ENCODE data around the gene SPATC1L.
"Not testable (repeated sequence)": the region's sequence is repeated elsewhere in the genome, so short reads cannot be mapped to it uniquely, and the experiment has no call there.

Gene SPATC1L

DNA sequence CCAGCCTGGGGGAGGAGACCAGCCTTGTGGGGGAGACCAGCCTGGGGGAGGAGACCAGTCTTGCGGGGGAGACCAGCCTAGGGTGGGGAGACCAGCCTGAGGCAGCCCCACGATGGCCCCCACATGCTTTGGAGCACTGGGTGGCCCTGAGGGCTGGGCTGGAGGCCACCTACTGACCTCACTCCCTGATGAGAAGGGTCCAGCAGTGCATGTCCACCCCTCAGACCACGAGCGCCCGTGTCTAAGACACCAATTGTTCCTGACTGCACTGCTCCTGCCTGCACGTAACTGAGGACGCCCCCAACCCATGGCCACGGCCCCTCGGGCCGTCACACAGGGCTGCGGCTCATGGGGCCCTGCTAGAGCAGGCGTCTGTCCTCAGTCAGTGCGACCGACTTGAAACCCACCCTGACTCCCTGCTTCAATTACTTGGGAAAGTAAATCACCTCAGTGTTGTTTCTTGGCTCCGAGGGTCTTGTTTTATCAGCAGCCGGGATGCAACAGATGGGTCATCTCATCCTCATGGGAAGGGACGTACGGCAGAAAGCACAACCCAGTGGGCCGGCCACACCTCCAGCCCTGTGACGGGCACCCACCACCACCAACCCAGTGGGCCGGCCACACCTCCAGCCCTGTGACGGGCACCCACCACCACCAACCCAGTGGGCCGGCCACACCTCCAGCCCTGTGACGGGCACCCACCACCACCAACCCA, at the start of gene SPATC1L:
Gene SPATC1L, minus strand, starts transcription at position 550 of the 715 bp plus-strand sequence. CDS start 1,643 bp downstream, outside the sequence.
- DNase-seq (ENCODE audit: low spot score), result peak; percentile 81

DNA sequence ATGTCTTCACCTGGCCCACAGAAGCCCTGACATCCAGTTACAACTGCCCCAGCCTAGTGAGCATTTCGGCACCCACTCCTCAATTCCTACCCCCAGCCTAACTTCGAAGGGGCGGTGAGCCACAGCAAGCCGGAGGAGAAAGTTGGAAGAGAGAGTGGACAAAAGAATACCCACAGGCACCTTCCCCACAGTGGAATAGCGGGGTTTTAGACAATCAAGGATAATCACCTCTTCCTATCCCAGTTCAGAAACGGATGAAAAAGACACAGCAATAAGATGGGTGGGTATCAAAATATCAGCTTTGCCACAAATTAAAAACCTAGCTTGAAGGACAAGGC, 45.6 kb upstream of the SPATC1L start:
- no peak for DNase-seq (ENCODE audit: low spot score)

DNA sequence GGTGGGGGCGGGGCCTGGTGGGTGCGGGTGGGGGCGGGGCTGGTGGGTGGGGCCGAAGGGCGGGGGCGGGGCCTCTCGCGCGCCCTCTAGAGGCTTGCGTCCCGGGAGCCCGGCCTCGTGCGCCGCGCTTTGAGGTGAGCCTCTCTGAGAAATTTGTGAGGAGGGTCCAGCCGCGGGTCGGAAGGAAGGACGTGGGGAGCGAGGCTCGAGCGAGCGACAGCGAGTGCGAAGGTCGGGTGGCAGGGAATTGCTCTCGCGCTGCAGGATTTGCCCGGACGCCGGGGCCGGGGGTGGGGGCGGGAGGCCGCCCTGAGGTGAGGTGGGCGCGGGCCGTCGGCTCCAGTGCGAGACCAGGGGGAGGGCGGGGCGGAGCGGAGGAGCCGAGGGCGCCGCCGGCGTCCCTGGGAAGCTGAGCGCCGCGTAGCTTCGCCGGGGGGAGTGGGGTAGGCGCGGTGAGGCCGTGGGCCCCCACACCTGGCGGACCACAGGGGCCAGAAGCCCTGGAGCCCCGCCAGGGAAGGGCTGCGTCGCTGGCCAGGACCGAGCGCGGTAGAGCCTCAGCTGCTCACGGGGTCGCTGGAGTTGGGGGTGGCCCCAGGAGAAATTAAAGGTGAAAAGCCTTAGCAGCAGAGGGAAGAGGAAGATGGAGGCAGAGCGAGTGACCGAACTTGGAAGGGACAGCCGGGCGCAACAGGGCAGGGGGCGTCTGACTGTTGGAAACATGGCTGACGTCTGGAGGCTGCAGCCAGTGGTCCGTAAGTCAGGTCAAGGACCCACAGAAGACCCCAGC, 45.1 kb upstream of the SPATC1L start:
- no peak for DNase-seq (ENCODE audit: low spot score)

DNA sequence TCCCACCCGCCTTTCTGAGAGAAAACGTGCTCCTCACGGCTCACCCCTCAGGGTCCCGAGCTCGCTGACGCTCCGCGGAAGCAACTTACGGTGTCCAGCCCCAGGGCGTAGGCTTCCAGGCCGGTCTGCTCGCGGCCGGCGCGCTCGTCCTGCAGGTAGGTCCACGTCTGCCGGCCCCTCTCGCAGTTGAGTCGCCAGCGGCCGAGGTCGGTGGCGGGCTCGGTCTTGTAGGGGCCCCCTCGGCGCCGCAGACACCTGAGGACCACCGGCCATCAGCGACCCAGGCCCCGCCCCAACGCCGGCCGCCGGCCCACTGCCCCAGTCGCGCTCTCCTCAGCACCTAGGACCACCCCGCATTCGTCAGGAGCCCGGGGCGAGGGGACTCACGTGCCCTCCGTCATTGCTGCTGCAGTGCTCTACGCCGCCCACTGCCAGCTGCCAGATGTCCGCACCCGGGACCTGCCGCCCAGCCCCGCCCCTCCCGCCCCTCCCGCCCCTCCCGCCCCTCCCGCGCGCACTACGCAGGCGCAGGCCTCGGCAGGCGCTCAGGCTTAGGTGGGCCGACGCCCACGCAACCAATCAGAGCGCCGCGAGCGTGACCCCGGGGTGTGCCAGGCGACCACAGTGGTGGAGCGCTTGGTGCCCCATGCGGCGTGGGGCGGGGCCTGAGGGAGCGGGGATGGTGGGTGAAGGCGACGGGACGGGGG, 44.2 kb upstream of the SPATC1L start, which contains the start of gene LSS:
Gene LSS, minus strand, starts transcription at position 430 of the 707 bp plus-strand sequence. Its CDS starts 29 bp downstream, at position 401.
- peak; percentile 98 for DNase-seq (ENCODE audit: low spot score)

DNA sequence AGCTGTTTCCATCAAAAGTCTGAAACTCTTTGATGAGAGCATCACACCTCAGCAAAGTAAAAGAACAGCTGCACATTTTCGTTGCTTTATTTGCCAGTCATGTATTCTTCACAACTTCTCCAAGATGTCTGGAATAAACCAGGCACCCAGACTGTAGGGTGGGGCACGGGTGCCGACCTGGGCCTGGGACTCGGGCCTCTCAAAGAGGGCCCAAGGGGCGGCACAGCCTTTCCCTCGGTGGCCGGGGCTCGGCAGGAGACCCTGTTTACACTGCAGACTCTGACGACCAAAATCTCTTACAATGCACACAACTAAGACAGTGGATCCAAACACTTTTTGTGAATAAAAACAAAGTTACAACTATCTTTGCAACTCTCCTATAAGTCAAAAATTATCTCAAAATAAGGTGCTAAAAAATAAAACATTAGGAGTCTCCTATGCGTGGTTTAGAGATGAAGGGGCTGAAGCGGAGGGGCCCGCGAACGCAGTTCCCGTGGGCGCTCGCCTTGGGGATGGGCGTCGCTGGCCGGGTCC, 43.6 kb upstream of the SPATC1L start:
- DNase-seq (ENCODE audit: low spot score), result peak; percentile 36

DNA sequence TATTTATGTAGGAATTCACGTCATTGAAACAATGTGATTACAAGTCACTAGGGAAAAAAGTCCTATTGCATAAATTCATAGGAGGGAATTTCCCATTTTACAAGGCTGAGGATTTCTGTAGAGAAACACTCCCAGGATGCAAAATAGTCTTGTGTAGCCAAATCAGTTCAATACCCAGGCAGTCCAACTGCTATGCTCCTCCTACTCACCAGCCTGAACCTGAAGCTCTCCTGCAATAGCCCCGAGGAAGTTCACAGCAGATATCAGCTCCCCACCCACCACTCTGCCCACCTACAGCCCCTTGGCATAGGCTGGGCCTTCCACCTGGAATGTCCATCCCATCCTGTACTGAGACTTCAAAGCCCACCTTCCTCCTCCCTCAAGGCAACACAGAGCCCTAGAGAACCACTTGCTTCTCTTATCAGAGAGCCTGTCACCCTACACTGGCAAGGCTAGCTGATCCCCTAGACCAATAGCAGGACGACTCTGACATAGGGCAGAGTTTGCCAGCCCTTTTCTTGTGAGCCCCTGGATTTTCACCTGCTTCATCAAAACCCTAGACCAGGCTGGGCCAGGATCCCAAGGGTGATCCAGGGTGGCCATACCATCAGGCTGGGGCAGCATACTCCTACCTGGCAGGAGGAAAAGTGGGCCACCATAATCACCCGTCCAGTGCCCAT, 42.8 kb upstream of the SPATC1L start:
- peak; percentile 31 for DNase-seq (ENCODE audit: low spot score)

DNA sequence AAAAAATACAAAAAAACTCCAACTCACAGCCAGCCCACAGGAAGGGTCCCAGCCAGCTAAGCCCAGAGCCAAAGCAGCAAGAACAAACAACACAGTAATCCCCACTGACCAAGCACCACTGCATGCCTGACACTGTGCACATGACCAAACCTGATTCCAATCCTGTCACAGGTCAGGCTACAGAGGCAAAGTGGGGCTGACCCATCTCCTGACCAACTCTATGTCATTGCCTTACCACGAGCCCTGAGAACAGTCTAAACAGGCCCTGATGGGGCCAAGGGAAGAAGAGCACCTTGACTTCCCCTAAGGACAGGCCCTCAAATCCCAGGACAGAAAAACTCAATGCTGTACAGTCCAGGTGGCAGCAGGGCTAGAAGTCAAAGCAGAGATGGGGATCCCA, 41.9 kb upstream of the SPATC1L start:
- DNase-seq (ENCODE audit: low spot score), result peak; percentile 35

DNA sequence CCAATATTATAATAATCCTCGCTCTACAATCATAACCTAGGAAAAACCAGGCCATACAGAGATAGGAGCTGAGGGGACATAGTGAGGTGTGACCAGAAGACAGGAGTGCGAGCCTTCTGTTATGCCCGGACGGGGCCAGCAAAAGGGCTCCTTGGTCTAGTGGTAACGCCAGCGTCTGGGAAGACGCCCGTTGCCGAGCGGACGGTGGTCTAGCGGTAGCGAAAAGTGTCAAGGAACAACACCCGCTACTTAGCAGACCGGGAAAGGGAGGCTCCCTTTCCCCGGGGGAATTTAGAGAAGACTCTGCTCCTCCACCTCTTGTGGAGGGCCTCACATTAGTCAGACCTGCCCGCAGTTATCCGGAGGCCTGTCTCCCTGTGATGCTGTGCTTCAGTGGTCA, 39.4 kb upstream of the SPATC1L start:
- DNase-seq (ENCODE audit: low spot score), result not testable (repeated sequence)

DNA sequence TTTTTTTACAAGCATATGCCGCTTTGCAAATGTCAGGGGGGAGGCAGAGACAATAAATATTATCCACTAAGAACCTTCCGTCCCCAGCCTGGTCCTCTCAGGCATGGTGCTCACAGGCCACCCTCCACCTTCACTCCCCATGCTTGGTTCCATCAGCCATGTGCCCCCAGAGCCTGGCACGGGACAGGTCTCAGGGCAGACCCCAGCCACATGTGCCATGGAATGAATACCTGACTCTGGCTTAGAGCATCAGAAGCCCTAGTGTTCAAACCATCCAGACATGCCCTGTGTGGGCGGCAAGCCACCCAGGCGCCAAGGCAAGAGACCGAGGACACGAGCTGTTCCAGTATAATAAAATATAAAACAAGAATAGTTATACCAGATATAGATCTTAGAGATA, 39.0 kb upstream of the SPATC1L start:
- no peak for DNase-seq (ENCODE audit: low spot score)

DNA sequence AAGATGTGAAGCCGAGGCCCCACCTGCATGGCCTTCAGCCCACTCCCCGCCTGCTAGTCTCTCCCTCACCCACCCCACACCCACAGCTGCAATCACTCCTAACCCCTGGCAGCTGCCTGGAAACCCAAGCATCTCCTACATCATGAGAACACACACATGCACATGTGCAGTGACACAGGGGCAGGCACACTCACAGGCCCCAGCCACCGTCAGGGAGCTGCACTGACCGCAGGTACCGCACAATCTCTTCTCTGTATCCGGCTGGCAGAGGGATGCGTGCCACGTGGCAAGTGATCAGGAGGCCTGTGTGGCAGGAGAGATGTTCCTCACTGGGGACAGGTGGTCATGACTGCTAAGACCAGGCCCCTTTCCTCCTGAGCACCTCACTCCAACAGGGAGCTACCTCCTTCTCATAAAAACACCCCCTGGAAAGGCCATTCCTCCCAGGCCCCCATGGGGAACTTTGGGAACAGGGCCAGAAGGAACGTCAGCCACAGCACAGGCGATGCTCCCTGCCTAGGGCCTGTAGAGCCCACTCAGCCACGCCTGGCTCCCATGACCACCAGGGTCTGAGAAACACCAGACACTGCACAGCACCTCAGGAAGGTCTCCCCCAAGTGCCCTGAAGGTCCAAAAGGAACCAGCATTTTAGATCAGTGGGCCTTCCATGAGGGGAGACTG, 38.3 kb upstream of the SPATC1L start:
- DNase-seq (ENCODE audit: low spot score), result no peak

DNA sequence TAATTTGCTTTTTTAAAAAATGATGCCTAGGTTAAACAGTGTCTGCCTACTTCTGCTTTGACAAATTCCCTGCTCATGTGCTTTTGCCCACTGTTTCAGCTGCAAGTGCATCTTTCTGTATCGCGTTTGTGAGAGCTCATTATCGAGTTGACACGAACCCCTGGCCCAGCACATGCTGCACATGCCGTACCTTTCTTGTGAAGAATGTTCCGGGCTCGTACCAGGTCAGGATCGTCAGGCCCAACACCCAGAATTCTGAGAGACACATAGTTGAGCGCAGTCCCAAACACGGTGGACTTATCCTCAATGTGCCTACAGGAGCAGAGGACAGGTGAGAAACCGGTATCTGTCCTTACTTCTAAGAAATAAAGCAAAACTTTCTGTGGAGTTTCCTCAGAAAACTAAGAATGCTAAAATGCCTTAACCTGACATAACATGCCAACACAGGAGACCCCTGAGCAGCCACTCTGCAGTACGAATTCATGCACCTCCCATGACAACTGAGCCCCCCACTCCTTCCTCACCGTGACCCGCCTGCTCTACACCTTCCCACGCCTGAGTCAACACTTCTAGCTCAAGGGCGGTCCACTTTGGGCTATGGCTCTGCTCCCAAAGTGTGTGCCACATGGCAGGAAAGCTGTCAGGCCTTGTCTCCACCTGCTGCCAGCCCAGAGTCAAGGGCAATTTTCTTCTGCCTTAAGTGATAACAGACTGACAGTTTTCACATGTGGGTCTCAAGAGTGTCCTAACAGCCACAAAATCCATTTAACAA, 37.6 kb upstream of the SPATC1L start:
- no peak for DNase-seq (ENCODE audit: low spot score)

DNA sequence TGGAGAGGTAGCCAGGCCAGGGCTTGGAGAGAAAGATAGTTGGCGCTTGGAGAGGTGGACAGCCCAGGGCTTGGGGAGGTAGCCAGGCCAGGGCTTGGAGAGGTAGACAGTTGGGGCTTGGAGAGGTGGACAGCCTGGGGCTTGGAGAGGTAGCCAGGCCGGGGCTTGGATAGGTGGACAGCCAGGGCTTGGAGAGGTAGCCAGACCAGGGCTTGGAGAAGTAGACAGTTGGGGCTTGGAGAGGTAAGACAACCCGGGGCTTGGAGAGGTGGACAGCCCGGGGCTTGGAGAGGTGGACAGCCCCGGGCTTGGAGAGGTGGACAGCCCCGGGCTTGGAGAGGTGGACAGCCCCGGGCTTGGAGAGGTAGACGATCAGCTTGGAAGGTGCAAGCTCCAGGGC, 36.6 kb upstream of the SPATC1L start:
- no peak for DNase-seq (ENCODE audit: low spot score)

DNA sequence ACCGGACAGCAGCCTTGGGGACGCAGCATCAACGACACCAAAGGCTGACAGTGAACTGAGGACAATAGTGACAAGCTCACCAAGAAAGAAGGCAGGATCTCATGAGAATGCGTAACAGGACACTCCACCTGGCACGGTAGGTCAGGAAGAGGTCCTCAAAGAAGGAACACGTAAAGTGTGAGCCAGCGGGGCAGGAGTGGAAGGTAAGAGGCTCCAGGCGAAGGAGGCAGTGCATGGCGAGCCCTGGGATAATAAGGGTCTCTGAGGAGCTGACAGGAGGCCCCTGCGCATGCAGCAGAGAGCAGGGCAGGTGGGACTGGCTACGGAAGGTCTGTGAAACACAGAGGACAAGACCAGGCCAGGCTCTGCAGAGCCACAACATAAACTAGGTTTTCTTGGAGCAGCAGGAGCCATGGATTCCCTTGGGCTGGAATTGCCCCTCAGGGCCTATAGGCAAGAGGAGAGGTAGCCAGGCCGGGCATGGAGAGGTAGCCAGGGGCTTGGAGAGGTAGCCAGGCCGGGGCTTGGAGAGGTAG, 36.1 kb upstream of the SPATC1L start:
- DNase-seq (ENCODE audit: low spot score), result no peak

DNA sequence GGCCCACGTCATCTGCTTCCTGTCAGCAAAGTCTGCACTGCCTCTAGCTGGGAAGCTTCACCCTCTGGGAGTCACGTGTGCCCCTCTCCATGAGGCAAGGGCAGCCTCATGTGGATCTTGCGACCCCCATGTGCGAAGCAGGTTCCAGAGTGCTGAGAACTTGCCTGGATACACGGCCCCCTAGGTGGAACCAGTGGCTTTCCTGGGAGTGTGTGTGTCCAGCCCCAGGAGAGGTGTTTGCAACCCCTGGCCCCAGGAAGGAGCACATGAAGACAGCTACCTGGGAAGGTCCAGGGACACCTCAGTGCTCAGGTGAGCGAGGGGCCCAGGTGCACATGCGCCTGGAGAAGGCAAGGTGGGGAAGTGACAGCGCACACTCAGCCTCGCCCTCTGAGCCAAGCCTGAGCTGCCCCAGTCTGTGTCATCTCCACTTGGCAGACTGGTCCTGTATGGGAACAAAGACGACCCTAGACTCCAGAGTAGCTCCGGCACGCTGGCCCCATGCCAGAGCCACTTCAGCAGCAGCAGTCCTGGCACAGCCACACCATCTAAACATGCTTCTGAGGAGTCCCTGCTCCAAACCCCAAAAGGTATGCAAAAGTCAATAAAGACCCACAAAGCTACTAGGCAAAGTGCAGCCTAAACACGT, 35.5 kb upstream of the SPATC1L start:
- peak; percentile 29 for DNase-seq (ENCODE audit: low spot score)

DNA sequence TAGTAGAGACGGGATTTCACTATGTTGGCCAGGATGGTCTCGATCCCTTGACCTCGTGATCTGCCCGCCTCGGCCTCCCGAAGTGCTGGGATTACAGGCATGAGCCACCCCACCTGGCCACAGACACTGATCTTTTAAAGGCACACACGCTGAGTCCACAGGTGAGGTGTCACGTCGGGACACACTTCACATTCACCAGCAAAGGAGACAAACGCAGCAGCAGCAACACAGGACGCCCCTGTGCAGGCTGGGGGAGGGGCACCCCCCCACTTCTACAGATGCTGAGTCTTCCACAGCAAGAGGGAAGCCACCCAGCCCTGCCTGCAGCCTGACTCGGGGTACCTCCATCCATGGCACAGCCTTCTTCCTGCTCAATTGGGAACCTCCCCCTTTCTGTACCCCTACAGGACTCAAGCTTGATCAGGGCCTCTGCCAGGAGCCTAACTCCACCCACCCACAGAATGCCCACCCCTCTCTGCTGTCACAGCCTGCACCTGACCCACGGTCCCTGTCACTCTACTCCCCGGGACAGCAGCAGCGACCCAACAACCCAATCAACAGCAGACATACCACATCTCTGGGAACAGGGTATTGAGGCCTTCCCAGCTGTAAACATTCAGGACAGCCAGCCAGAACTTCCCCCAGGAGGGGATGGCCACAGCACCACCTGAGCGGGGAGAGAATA, 34.8 kb upstream of the SPATC1L start:
- no peak for DNase-seq (ENCODE audit: low spot score)

DNA sequence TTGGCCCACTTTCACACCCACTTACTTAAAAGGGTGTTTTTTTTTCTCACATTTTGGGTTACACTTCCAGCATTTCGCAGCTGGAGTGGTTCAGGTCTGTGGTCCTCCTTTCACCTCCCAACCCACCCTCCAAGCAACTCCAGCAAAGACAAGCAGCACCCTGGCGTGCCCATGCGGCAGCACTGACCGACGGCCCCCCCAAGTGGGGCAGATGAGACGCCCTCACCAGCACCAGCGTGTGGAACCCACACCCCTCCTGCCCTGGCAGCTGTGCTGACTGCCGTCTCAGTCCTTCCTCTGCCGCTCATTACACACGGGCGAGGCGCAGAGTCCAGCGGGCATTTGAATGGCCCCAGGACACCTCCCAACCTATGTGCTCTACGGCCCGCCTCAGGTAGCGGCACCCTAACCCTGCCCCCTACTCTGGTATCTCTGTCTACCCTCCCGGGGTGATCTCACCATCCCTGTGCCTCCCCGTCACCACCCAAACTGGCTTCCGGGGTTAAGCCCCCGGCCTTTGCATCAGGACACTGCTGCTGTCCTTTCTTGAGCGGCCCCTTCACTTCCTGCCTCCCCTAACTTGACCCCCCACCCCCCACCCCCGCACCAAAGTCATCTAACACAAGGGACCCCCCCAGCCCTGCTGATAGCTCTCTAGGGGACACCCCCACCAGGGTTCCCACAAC, 33.4 kb upstream of the SPATC1L start:
- DNase-seq (ENCODE audit: low spot score), result no peak

DNA sequence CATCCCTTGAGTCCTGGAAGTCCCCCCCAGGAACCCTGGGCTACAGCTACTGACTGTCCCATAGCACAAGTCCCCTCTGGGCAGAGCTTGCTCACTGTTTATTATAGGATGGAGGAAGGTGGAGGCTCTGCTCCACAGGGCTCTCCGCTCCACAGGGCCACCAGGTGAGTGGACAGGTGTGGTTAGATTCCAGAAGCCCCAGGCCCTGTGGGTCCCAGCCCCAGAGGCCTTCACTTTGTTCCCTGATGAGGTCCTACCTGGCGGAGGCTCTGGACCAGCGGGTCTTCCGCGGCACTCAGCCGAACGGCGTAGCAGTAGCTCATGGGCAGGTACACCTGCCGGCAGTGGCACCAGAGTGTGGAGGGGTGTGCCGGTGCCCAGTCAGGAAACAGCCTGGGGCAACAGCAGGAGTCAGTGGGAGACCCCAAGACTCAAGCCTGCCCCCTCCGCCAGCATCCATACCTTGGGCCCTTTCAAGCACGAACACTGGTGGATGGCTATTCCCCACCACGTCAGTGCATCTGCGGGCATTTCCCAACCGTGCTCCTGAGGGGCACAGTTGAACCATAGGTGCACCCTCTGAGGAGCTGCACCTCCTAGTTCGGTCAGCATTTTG, 32.0 kb upstream of the SPATC1L start:
- no peak for DNase-seq (ENCODE audit: low spot score)
